HG03469 (cell line): ENCODE measurements around the gene KCNQ5.
"Not testable (repeated sequence)": the region's sequence is repeated elsewhere in the genome, so short reads cannot be mapped to it uniquely, and the experiment has no call there.

ENCODE experiments used
- ATAC-seq: cut with Tn5 transposase; IDR thresholded peaks from one replicate; pipeline ENCODE4 v1.9.1; 2021; ENCODE audit warnings: mild to moderate bottlenecking, moderate library complexity, moderate number of reproducible peaks; ENCODE audit not compliant: unreplicated experiment

The KCNQ5 gene

DNA sequence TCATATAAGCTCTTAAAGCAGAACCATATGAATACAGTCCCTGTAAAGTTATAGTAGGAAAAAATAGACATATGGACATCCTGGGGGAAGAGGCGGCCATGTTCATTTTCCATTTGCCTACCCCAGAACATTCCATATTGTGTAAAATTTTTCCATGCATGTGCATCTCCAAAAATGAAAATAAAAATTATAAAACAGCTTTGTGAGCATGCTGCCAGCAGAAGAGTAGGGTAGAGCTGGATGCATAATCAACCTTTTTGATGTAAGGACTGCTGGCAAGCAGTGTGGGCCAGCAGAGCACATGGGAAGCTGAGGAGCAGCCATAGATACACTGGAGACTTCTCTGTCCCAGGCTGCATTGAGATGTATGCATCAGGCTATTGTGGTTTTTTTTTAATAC, 271.0 kb downstream of the KCNQ5 start:
- no peak for ATAC-seq

DNA sequence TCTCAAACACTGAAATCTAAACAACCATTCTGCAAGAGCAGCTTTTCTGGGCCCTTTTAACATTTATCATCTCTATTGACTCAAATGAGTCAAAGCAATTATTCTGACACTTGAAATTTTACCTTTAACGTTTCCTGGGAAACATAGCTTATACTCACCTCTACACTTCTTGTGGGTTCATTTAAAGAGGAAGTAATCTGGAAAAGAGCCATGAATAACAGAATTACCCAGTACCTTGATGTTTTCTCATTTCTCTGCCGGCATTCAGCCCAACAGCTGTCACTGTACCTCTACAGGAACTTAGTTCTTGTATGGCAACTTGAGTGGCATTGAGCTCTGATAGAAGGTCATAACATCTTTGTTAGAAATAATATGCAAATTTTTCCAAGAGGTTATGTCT, 272.2 kb downstream of the KCNQ5 start:
- no peak for ATAC-seq

DNA sequence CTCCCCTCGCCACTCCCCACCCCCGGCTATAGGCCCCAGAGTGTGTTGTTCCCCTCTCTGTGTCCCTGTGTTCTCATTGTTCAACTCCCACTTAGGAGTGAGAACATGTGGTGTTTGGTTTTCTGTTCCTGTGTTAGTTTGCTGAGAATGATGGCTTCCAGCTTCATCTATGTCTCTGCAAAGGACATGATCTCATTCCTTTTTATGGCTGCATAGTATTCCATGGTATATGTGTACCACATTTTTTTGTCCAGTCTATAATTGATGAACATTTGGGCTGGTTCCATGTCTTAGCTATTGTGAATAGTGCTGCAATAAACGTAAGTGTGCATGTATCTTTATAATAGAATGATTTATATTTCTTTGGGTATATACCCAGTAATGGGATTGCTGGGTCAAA, 276.4 kb downstream of the KCNQ5 start:
- ATAC-seq, result not testable (repeated sequence)

DNA sequence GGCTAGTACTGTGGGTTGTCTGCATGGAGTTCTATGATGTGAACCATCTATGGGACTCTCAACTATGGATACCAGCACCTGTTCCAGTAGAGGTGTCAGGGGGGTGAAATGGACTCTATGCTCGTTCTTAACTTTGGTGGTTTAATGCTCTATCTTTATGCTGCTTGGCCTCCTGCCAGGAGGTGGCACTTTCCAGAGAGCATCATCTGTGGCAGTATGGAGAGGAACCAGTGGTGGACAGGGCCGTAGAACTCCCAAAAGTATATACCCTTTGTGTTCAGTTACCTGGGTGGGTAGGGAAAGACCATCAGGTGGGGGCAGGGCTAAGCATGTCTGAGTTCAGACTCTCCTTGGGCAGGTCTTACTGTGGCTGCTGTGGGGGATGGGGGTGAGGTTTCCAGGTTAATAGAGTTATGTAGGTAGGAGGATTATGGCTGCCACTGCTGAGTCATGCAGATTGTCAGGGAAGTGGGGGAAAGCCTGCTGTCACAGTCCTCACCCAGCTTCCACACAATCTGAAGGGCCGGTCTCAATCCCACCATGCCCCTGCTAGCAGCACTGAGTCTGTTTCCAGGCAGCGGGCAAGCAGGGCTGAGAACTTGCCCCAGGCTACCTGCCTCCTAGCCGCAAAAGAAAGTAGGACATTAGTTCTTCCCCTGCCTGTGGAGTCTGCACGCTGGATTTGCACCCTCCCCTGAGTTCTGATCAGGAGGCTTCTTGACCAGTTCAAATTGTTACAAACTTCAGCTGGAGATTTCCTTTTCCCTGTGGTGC, 284.0 kb downstream of the KCNQ5 start:
- ATAC-seq, result no peak

DNA sequence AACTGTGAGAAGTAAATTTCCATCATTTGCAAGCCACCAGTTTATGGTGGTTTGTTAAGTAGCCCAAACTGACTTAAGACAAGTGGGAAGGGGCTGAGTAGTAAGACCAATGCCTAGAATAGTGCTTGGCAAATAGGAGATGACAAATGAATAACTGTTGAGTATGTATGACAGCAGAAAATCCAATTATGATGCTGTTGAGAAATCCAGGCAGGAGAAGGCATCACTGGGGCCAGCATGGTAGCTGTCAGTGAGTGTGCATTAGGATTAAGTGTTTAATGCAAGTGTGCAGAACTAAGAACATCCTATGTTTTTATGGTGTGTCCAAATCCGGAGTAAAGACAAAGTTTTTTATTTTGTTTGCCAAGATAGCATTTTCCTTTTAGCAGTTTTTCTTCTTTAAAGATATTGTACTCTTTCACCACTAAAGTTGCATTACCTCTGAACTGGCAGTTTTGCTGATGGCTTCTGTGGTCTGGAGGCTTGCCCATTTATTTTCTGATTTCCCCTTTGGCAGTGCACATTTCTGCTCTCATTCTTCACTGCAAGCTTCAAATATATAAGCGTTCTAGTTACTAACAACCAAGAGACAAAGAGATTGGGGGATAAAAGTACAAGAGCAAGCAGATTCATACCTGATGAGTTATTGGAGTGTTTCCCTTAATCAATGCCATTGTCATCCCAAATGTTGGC, 289.7 kb downstream of the KCNQ5 start:
- no peak for ATAC-seq

DNA sequence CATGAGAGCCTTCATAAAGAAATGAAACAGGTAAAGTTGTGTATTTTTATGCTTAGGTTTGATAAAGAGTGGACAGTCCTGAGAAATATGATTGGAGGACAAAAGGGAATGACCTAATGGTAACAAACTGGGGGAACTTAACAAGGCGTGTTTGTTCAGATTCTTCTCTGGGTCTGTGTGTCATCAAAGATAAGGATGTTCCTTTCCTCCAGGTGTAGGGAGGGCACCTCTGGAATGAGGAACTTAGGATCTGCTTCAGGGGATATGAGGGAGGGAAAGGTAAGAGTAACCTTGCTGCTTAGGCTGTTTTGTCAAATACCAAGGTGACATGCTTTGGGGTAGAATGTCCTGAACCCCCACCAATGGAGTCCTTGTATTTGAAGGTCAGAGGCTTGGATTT, 291.9 kb downstream of the KCNQ5 start:
- no peak for ATAC-seq

DNA sequence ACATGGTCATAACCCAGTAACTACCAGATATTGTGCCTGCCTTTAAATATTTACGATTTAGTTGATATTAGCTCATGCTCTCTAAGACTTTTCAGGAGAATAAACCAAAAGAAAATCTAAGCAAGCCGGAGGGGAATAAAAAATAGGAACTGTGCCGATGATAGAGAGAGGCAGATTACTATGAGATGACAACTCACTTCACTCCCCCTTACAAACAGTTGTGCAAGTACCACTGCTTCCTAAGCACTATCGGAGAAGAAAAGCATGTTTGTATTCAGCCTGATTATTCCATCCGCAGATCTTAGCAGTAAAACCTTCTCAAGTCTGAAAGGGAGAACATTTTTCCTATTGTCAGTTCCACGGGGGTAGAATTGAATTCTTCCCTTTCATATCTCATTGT, 294.4 kb downstream of the KCNQ5 start:
- no peak for ATAC-seq

DNA sequence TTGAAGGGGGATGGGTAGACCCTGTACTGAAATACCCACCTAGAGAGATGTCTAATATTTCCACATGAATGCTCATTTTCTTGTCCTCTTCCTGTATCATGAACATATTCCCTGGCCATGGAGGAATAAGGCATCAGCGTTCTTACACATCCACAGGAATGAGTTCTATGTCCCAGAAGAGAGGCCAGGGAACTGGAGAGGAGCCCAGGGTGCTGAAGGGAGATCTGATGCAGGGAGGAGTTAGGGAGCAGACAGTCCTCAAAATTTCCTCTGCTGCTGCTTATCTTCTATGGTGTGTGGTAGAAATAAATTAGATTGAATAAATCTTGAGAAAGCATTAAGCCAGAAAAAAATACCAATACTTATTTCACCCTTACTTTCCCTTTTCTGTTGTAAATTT, 295.0 kb downstream of the KCNQ5 start:
- no peak for ATAC-seq

DNA sequence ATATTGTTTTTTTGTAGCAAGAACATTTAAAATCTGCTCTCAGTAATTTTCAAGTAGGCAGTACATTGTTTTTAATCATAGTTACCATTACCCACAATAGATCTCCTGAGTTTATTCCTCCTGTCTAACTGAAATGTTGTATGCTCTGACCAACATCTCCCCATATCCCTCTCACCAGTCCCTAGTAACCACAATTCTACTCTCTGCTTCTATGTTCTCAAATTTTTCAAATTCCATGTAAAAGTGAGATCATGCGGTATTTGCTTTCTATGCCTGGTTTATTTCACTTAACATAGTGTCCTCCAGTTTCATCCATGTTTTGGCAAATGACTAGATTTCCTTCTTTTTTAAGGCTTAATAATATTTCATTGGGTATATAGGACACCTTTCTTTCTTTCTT, 300.5 kb downstream of the KCNQ5 start:
- ATAC-seq, result no peak

DNA sequence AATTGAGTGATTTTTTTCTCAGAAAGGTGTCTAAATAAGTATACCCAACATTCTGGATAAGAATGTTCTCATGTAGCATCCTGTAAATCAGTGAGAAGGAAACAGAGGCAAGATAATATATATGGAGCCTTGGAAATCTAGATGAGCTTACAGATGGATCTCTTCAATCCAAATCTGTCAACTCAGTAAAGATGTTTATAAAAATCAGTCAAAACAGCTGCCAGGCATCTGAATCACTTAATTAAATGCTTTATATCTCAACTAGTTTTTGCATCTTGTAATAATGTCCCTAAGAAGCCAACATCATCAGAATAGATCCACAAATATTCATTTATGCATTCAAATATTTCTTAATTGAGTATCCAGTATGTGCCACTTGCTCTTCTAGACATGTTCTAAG, 303.3 kb downstream of the KCNQ5 start:
- ATAC-seq, result no peak

DNA sequence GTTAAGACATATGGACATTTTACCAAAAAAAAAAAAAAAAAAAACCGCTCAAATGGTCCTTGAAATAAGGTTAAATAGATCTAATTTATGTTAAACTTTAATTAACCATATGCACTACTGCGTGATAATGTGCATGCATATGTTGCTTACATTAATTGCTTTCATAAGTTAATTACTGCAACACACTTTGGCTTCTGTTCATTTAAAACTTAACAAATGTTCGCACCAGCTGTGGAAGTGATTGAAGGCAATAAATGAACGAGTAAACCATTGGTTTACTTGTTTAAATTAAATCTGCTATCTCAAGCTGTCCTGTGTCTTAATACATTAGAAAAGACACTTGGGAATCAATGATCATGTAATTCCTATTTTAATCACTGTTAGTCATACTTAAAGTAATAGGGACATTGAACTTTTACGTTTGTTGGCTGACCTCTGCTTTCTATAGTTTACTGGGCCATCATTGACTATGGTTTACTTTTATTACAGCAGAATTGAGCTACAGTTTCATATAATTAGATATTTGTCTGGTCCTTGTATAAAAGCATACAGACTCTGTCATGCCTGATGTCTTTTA, 308.8 kb downstream of the KCNQ5 start:
- ATAC-seq, result no peak

DNA sequence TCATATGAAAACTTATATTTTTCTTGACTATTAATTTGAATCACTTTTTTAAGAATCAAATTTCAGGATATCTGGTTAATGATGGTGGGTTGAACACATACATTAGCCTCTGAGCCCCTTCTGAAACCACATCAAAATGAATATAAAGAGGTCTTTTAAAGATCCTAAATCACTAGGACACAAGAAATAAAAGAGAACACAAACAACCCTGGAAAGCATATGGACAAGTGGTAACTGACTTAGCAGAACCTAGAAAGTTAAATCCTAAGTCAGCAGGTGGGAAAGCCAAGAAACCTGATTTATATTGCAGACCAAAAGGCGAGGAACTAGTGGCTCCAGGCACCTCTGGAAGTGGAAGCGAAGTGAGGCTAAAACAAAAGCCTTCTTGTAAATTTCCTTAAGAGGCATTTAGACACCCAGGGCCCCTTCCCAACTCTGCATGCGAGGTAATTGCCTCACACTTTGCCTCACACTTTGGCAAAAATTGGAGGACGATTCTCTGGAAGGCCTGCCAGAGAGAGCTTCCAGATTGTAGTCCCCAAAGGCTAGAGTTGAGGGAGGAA, 309.5 kb downstream of the KCNQ5 start:
- ATAC-seq, result no peak

DNA sequence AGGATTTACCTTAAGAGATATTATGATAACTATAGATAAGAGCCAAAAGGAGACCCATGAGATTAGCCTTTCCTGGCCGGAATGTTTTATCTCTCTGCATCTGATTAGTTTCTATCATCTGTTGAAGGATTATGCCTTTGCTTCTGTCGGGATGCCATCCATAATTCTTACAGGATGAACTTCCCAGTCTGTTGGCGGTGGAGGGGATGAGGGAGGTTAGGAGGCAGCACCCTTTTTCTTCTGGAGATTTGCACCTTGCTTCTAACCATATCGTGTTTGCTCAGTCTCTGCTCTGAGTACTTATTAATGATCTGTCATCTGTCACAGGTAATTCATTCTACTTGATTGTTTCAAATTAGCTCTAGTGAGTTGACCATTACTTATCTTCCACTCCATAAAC, 311.4 kb downstream of the KCNQ5 start:
- ATAC-seq, result no peak

DNA sequence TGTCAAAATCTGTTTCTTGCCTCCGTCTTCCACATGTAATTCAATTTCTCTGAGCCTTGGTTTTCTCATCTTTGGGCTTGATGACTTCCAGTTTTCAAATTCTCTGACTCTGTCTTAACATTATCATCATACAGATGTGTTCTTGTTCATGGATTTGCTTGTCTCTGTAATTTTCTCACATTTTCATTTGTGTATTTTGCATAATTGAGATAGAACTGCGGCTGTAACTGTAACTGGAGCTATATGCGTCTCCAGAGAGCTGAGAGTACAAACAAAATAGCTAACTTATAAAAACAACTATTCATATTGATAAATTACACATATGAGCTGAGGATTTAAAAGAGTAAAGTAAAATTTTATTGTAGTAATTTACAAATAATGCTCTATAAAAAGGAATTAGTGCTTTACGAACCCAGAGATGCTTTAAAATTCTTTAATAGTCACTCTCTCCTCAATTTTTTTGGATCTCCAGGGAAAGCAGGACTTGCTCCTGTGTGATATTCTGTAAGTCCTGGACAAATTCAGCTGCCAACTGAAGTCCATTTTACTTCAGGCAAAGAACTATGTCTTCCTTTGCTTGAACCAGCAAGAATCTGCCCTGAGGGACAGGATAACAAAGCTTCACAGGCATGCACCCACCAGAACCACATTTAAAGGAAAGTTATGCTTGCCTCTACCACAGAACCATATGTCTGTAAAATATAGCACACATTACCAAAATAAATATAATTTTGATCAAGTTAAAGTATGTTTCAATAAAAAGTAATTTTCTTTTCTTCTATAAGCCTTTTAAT, 315.1 kb downstream of the KCNQ5 start:
- no peak for ATAC-seq

DNA sequence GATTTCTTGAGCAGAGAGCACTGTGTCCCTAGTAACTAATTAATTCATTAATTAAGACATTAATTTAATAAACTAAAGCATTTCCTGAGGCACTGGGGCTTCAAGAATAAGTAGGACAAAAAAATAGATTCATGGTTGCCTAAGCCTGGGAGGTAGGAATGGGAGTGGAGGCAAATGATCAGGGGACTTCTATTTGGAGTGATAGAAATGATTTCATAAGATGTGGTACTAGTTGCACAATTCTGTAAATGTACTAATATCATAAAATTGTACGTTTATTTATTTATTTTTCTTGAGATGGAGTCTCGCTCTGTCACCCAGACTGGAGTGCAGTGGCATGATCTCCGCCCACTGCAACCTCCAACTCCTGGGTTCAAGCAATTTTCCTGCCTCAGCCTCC, 316.2 kb downstream of the KCNQ5 start:
- ATAC-seq, result no peak

DNA sequence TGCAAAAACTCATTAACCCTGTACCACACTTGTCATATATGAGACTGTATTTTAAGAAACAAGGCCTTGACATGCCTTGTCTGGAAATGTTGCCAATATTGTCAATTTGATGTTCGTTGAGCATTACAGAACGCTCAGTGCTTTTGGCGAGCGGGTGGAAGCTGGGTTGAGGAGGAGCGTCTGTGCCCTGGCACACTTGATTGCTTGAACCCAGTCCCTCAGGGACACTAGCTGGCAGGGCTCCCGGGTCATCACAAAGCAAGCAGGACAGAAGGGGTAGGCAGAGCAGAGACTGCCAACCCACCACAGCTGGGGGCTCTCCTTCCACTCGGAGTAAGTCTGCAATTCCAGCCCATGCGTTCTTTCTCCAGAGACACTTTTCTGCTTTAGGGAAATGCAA, 317.1 kb downstream of the KCNQ5 start:
- no peak for ATAC-seq

DNA sequence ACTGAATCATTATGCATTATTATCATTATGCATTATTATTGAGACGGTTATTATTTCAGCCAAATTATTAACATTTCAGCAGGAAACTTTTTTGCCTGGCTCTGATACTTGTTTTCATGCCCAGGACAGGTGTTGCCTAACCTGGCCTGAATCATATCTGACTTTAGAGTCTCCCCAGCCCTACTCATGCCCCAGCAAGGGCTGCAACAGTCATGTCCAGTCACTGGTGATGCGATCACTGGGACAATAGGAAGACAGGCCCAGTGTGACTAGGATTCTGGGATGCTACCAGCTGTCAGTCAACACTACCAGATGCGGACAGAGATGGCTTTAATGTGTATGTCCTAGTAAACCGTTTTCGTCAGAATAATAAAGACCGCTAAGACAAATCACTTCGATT, 318.4 kb downstream of the KCNQ5 start:
- ATAC-seq, result no peak

DNA sequence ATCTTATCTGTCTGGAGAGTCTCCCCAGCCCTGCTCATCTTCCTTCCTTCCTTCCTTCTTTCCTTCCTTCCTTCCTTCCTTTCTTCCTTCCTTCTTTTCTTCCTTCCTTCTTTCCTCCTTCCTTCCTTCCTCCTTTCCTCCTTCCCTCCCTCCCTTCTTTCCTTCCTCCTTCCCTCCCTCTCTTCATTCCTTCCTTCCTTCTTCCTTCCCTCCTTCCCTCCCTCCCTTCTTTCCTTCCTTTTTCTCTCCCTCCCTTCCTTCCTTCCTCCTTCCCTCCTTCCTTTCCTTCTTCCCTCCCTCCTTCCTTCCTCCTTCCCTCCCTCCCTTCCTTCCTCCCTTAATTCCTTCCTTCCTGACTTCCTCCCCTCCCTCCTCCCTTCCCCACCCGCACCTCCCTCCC, 319.4 kb downstream of the KCNQ5 start:
- no peak for ATAC-seq

DNA sequence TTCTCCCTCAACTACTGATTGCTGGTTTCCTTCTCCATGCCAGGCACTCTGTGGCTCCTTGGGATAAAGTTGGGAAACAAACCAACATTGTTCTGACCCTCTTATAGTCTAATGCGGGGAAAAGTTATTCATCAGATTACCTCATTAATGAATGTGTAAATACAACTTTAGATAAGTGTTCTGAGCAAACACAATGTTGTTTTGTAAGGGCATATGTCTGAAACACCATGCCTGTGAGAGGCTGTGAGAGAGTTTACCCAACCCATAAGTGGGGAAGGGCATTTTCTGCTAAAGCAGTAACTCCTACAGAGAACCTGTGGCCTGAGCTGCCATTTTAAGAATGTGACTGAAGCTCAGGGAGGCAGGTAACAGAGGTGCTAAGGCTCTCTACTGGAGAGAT, 319.9 kb downstream of the KCNQ5 start:
- ATAC-seq, result no peak

DNA sequence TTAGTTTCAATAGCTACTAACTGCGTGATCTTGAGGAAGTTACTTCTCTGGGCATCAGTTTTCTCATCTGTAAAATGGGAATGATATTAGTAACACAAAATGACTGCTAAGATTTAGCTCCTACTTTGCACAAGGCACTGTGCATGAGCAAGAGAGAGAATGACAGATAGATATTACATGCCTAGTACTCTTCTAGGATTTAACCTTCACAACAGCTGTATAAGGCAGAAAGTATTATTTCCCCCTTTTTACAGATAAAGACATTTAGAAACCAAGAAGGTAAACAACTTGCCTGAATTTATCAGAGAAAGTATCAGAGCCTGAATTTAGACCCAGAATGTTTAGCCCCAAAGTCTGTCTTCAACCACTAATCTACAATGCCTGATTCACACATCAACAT, 321.8 kb downstream of the KCNQ5 start:
- ATAC-seq, result no peak

DNA sequence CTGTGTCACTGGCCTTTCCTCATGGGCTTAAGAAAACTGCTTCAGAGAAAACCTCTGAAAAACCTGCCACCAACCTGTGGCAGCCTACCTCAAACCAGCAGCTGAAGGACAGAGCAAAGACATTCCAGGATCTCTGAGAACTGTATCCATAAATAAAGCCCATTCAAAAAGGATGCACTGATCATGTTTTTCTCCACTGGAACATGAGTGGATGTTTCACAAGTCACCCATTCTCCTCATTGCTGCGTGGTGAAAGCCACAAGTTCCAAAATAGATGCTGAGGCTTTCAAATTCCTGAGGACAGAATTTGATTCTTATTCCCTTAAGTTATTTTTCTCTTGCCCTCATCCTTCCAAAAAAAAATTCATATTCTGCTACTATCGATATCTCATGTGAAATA, 322.8 kb downstream of the KCNQ5 start:
- no peak for ATAC-seq
